Fibroblast of skin of abdomen (primary cell): Measurements from ENCODE around the gene BHLHE23.
"Not testable (repeated sequence)": the region's sequence is repeated elsewhere in the genome, so short reads cannot be mapped to it uniquely, and the experiment has no call there.

Experiments used
- DNase-seq: peaks from one replicate; pipeline ENCODE4 v3.0.0-alpha.2; 2013

BHLHE23 gene

DNA sequence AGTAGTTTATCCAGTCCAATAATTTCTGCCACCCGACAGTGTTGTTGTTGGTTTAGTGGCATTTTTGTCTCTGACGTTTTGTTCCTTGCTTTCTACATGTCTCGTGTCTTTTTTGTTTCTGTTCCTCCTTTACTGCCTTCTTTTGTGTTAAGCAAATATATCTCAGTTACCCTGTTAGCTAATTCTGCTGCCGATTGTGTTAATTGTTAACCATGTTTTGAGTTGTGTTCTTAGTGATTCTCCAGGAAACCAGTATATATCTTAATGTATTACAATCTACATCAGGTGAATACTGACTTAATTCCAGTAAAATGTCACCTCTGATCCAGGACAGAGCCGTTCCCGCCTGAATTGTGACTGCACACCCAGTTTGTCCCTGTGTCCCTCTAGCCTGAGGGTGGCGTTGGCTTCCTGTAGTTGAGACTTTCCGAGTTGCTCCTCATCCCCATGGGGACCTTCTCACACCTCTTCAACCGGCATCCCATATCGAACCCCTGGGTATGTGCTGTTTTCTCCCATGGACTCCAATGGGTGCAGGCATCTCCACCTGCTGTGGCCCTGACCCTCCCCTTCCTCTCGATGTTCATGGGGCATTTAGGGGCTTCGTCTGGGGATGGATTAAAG is 35.8 kb upstream of the BHLHE23 start:
- no peak for DNase-seq

DNA sequence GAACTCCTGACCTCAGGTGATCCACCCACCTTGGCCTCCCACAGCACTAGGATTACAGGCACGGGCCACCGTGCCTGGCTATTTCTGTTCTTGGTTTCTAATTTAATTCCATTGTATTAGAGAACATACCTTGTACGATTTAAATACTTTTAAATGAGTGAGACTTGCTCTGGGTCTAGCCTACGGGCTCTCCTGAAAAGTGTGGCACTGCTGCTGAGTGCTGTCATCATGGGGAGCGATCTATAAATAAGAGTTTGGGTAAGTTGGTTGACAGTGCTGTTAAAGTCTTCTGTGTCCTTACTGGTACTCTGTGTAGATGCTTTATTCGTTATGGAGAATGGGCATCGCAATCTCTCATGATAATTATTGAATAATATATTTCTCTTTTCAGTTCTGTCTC is 35.0 kb upstream of the BHLHE23 start:
- DNase-seq, result no peak

DNA sequence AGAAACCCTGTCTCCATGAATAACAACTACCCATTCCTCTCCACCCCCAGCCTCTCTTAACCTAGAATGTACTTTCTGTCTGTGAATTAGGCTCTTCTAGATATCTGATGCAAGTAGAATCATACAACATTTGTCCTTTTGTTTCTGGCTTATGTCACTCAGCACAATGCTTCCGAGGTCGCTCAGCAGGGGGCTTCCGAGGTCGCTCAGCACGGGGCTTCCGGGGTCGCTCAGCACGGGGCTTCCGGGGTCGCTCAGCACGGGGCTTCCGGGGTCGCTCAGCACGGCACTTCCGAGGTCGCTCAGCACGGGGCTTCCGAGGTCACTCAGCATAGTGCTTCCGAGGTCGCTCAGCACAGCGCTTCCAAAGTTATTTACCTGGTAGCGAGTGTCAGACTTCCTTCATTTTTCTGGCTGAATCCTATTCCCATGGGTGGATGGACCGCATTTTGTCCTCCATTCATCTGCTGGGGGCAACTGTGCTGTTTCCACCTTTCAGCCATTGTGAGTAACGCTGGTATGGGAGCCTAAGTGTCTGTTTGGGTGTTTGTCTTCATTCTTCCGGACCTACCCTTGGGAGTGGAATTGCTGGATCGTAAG is 31.0 kb upstream of the BHLHE23 start:
- DNase-seq, result no peak

DNA sequence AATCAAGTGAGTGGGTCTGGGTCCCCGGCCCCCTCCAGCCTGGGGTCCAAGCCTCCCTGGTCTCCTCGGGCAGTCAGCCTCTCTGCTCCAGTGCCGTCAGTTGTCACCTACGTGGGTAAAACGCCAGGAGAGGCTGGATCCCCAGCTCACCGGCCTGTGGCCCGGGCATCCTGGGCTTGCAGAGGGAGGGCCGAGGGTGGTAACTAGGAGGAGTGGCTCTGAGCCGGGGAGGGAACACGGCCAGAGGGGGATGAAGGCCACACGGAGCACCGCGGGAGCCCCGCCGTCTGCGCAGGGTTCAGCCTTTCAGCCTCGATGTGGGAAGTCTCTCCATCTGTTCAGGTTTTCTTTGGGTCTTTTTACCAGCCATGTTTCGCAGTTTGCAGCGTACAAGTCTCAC is 29.5 kb upstream of the BHLHE23 start:
- no peak for DNase-seq

DNA sequence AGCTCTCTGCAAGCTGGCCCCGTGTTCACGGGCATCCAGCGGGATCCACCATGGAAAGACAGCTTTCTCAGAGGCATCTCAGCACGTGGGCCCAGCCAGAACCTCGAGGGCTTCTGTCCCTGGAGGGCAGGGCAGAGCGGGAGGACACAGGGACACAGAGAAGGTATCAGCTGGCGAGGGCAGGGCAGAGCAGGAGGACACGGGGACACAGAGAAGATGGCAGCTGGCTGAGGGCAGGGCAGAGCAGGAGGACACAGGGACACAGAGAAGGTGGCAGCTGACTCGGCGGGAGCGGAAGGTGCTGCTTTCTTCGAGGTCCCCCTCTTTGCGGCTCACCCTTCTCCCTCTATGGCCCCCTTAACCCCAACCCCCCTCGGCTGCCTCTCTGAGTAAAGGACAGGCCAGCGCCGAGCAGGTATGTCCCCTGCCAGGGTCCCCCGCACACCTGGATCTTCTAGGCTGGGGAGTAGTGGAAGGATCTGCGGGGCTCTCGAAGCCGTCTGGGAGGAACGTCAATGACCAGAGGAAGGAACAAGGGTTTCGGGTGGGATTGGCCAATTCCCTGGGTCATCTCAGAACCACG is 28.9 kb upstream of the BHLHE23 start:
- no peak for DNase-seq

DNA sequence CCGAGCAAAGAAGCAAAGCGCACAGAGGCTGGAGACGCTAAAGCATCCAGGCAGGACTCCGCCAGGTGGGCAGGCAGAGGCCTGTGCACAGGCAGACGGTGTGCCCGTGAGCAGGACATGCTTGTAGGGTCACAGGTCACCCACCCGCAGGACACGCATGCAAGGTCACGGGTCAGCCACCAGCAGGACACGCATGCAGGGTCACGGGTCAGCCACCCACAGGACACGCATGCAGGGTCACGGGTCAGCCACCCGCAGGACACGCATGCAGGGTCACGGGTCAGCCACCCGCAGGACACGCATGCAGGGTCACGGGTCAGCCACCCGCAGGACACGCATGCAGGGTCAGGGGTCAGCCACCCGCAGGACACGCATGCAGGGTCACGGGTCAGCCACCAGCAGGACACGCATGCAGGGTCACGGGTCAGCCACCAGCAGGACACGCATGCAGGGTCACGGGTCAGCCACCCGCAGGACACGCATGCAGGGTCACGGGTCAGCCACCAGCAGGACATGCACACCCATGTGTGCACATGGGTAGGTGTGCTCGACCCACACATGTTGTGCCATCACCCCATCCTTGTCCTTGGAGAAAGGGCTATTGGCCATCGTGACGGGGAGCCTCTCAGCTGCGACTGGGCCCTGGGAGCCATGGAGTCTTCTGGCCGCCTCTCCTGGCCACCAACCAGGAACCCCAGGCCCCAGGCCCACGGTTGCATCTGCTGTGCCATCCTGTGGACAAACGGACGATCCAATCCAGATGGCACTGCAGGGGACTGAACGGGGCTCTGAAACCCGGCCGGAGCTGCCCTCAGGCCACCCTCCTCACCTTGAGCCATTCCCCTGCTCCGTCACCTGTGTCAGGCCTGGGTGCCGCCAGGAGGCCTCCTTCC is 28.2 kb upstream of the BHLHE23 start:
- not testable (repeated sequence) for DNase-seq

DNA sequence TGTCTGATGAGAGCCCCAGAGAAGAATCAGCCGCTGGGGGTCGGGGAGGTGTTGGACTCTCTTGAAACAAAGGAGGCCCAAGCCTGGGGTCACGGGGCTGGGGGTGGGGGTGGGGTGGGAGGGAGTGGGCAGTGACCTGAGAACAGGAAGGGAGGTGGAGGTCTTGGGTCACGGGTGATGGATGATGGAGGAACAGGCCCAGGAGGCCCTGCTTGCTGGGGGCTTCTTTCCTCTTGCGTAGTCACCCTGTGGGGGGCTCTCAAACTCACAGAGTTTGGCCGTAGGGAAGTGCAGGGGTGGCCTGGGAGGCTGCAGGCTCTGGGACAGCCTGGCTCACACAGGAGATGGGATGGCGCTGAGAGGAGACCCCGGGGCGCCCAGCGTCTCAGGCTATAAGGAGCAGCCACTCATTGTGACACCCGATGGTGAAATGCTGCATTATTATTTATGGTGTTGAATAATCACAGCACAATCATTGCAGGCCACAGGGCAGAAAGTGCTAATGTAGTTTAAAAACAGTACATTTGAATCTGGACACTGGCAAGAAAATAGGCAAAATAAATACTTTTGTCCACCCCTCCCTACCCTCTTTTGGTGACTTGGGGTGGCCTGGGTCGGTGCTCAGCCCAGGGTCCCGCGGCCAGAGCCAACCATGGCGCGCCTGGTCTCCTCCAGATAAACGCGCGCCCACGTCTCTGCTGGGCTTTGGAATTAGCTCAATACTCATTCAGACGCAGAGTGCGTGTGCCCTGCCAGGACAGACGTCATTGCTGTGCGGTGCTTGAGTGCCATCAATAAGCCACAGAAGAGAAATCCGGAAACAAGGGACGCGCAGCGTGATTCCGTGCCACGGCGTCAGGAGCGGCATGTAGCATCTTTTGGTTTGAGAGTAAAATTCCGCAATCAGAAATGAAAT is 27.3 kb upstream of the BHLHE23 start:
- no peak for DNase-seq

DNA sequence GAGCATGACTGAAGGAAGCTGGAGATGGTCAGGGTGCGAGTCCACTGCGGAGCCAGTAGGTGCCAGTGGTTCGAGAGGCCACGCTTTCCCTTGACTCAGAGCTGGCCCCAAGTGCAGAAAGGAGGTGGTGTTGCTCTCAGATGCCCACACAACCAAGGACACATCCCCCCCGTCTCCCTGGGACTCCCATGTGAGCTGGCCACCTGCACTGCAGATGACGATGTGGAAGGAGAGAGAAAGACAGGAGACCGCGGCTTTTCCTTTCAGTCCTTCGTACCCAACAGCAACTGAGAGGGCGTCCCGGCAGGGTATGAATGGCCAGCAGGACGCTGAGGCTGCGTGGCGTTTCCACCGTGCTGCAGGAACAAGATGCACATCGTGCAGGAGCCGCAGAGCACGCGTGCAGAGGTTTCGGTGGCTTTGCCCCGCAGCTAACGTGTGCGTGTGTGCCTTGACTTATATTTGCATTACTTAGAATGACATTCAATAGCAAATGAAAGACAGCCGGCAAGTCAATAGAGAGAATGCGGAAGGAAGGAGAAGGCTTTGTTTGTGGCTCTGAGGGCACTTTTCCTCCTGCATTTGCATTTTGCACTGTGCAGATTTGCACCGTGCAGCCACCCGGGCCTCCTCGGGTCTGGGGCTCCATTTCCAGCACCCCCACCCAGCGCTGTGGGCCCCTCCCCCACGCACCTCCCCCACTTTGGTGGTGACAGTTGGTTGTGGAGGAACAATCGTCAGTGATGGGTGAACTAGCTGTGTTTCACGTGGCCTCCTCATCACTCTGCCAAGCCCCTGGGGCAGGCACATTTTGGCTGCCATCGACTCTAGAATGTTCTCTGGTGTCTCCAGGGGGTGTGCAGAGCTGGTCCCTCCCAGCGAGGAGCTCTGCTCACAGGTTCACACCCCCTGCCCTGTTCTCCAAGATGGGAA is 26.4 kb upstream of the BHLHE23 start:
- no peak for DNase-seq

DNA sequence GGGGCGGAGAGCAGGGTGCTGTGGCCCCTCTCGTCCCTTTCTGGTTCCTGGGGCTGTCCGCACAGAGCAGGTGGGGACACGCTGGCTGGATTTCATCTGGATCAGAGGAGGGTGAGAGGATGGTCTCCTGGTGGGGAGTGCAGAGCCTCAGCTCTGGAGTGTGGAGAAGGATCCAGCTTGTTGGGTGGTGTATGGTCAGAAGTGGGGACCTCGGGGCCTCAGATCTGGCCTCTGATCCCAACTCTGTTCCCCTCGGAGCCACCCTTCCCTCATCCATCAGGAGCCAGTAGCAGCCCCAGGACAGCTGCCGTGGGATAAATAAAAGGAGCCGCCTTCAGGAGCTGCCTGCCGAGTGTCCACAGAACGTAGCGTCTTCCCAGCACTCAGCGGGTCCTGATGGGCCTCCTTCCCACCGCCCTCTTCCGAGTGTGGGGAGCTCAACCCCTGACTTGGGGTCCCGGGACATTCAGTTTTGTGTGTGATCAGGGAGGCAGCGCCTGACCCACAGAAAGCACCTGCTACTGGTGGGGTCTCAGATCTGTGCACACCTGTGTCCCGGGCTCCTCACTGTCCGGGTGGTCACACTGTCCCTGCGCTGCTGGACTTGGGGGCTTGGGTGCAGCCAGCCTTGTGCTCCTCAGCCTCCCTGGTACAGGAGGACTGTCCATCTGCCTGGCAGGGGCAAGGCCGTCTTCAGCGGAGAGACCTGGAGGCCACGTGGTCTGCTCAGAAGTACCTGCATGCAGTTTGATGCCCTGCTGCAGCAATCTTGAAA is 25.4 kb upstream of the BHLHE23 start:
- DNase-seq, result no peak

DNA sequence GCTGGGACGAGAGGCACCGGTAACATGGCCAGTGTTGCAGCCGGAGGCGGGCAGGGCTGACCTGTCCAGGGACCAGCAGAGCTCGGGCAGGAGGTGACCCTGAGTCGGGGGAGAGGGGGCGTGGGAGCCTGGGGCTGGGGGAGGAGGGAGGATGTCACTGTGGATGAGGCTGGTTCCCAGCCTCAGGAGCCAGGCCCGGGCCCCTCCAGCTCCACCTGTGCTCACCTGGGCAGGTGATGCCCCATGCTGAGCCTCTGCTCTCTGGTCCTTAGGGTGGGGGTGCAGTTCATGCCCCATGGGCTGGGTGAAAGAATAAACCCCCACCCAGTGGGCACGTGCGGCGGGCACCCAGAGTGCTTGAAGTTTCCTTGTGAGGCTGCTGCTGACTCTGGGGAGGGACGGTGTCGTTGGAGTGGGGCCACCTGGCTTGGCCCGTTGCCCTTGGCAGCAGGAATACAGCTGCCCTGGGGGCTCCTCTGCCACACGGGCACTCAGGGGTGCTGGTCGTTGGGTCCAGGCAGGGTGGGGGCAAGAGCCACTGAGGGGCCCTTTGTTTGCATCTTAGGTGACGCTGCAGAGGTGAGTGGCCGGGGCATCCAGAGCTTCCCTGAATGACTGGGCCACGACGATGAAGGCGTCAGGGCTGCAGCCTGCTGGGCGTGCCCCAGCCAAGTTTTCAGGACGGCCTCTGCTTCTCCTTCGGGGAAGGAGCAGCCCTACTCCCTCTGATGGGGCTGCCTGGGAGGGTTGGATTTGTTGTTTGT is 24.7 kb upstream of the BHLHE23 start:
- DNase-seq, result no peak

DNA sequence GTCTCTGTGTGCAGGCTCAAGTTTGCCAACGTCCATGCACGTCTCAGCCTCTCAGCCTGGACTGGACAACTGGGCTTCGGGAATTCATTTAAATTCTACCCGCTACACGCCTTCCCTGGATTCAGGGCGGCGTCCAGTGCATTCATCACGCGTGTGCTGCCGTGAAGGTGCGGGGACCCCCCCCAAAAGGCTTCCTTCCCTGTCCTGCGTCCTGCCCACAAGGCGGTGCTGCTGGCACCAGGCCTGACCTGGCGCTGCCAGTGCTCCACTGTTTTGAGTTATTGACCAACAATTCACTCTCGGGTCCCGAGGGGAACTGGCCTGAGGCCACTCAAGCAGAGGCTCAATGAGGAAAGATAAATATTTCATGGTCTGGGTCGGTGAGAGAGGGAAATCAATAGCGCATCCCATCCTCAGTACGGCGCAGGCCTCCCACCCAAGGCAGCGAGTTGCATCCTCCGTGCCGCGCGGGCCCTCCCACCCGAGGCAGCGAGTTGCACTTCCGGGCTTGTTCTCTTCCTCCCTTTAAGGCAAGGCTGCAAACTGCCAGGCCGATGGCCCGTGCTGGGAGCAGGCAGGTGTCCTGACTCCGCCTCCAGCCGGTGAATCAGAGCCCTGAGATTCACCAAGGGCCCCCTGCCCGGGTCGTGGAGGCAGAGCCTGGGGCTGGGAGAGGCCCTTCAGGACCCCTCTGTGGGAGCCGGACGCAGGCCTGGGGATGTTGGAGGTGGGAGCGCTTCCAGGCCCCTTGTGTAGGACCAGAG is 22.8 kb upstream of the BHLHE23 start:
- DNase-seq, result no peak

DNA sequence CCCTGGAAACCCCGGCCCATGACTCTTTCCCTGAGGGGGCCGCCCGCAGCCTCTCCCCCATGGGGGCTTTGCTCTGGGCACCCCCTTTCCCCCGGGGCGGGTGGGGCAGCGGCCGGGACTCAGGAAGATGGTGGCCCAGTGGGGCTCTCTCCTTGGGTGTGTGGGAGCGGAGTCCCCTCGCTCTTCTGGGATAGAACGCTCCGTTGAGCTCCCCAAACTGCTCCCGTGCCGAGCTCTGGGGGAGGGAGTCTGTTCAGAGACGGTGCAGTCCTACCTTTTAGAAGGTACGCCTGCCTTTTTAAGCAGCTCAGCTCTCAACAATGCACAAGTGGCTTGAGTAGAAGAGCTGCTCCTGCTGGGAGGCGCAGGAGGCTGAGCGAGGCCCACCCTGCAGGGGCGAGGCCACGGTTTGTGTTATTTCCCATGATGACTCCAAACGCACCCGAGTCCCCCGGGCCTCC is 21.7 kb upstream of the BHLHE23 start:
- DNase-seq, result no peak

DNA sequence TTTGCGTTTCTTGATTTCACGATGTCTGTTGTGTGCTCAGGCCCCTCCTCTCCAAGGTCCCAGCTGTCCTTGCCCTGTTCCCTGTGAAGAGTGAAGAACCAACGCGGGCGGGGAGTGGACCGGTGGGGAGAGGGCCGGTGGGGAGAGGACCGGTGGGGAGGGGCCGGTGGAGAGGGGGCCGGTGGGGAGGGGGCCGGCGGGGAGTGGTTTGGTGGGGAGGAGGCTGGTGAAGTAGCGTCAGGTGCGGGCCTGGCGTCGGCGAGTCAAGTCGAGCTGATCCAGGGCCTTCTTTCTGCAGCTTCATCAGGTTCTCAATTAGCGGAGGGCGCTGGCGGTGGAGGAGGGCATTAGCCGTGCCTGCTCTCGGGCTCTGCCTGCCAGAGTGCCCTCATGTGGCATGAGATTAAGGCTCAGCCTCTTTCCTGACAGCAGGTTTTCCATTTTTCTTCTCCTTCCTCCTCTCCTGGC is 21.2 kb upstream of the BHLHE23 start:
- no peak for DNase-seq

DNA sequence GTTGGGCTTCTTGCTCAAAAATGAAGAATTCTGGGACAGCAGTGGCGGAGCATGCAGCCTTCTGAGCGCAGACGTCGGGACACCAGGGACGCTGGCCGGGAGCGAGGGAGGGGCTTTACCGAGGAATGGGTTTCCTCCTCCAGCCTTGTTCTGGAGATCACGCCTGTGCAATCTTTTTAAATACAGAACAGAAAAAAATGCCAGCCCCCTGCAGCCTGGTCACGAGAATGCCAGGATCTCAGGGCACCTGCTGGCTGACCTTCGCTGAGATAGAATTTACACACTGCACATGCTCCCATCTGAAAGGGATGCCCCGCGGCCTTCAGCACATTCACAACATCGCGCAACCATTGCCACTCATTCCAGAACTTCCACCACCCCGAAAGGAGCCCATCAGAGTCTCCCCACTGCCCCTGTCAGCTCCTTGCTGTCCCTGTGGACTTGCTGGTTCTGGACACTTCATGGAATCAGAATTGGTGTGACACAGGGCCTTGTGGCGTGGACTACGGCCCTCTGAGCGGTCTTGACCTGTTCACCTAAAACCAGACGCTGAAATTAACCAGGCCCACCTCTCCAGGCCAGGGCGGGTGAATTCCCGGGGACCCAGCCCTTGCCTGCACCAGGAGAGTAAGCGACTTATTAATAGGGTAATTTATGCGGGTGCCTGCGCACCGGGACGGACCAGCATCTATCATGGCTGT is 20.6 kb upstream of the BHLHE23 start:
- DNase-seq, result no peak

DNA sequence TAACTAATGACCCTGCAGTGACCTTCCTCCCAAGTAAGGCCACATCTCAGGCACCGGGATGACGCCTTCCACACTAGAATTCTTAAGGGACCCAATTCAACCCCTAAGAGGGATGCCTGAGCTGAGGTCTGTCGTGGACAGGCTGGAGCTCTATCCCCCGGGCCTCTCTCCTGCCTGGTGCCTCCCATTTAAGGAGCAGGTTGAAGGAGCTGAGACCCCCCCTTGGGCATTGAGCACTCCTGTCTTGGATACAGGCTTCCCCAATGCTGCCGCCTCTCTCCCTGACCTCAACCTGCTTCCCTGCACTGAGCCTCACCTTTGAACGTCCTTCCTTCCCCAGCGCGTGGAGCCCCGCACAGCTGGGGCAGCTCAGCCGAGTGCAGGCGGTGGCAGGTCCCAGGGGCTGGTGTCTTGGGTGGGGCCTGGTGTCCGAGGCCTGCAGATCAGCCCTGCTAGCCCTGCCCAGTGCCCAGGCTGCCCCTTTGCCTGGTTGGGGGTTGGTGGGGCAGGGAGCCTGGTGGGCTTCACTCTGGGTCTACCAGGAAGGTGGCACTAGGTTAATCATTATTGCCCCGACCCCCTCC is 19.9 kb upstream of the BHLHE23 start:
- DNase-seq, result no peak

DNA sequence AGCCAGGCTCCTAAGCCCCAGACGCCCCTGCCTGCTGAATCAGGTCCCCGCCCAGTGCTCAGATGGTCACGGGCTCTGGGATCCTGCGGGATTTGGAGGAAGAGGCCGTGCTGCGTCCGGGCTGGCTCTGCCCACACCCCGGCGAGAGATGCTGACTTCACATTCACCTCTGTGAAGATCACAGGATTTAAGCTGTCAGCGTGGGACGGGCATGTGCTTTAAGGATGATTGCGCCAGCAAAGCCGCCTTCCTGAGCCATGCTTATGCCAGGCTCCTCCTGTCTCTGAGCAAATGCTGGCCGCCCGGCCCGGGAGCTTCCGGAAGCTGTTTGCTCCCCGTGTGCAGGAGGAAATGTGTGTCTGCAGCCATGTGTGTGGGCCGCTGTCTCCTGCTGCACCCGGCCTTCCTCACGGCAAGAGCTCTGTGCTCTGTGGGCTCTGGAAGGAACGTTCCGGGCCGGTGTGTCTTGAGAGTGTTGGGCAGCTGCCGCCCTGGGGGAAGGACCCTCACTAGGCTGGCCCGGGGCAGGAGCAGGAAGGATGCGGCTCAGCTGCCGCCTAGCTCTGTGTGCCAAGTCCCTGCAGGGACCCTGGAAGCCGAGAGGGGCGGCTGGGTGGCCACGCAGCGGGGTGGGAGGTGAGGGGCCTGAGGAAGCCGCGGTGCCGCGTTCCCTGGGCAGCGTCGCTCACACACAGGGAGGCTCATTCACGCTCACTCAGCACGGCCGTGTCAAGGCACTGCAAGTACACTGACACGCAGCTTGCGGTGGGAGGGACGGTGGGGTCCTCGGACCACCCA is 19.0 kb upstream of the BHLHE23 start:
- peak; percentile 29 for DNase-seq
